Liver (tissue), 9 donors: ENCODE results near the gene MALT1. TPM values are rescaled to one million over a fixed set of nuclear protein-coding genes. Genes with fewer than 3 reads are reported as not detected.
"Not testable (repeated sequence)": the region's sequence is repeated elsewhere in the genome, so short reads cannot be mapped to it uniquely, and the experiment has no call there.

Experiments used
- DNase-seq: peaks from one replicate; pipeline ENCODE4 v3.0.0-alpha.2; 2017; ENCODE audit warnings: low spot score
- H3K27ac ChIP-seq, 2 donors: one replicate each; pipeline ENCODE4 v1.7.0; 2013; ENCODE audit warnings: inconsistent platforms in 2 of 2, low read length in 2 of 2, control low read depth in 1 of 2, low read depth in 1 of 2, mild to moderate bottlenecking in 1 of 2
- H3K27me3 ChIP-seq, 4 donors: one replicate each; pipeline versions ENCODE4 v1.6.1 to v1.7.0; 2013; ENCODE audit warnings: low read length in 3 of 4, inconsistent platforms in 1 of 4, mild to moderate bottlenecking in 1 of 4, moderate library complexity in 1 of 4; ENCODE audit not compliant: control insufficient read depth in 4 of 4, insufficient read depth in 4 of 4
- H3K36me3 ChIP-seq, 4 donors: one replicate each; pipeline versions ENCODE4 v1.6.1 to v1.7.0; 2013; ENCODE audit warnings: low read length in 3 of 4, mild to moderate bottlenecking in 3 of 4, low read depth in 1 of 4, moderate library complexity in 1 of 4; ENCODE audit not compliant: control insufficient read depth in 4 of 4, insufficient read depth in 3 of 4
- H3K4me1 ChIP-seq, 4 donors: one replicate each; pipeline versions ENCODE4 v1.6.1 to v1.7.0; 2013; ENCODE audit warnings: low read length in 3 of 4, mild to moderate bottlenecking in 3 of 4, moderate library complexity in 1 of 4; ENCODE audit not compliant: control insufficient read depth in 4 of 4, insufficient read depth in 4 of 4
- H3K4me3 ChIP-seq, 3 donors: one replicate each; pipeline versions ENCODE4 v1.6.1 to v1.7.0; 2013; ENCODE audit warnings: low read length in 3 of 3, control low read depth in 1 of 3, low read depth in 1 of 3, mild to moderate bottlenecking in 1 of 3
- H3K9ac ChIP-seq, 2 donors: one replicate each; pipeline ENCODE4 v1.7.0; 2013; ENCODE audit warnings: low read length in 2 of 2, mild to moderate bottlenecking in 2 of 2, moderate library complexity in 2 of 2, control low read depth in 1 of 2, low read depth in 1 of 2
- H3K9me3 ChIP-seq, 4 donors: one replicate each; pipeline versions ENCODE4 v1.6.1 to v1.7.0; 2013; ENCODE audit warnings: low read length in 3 of 4; ENCODE audit not compliant: control insufficient read depth in 4 of 4
- ATF3 ChIP-seq: IDR thresholded peaks from 2 replicates; pipeline ENCODE4 v1.6.1; 2016; ENCODE audit warnings: antibody characterized with exemption
- CTCF ChIP-seq: fragments of 150-350 bp; IDR thresholded peaks from 2 replicates; pipeline ENCODE4 v1.5.1; 2017; ENCODE audit warnings: improper control_type of control experiment, low read depth, low read length; ENCODE audit not compliant: missing input control
- EGR1 ChIP-seq, 2 donors: IDR thresholded peaks; 2 replicates each; pipeline ENCODE4 v1.6.1; 2016 to 2018; ENCODE audit warnings: antibody characterized with exemption in 2 of 2, low read depth in 2 of 2
- FOXA2 ChIP-seq: IDR thresholded peaks from 2 replicates; pipeline ENCODE4 v1.6.1; 2016; ENCODE audit warnings: antibody characterized with exemption
- GABPA ChIP-seq, 2 donors: IDR thresholded peaks in 1 of 2; conservative IDR thresholded peaks in 1 of 2; 2 replicates each; pipeline ENCODE4 v1.6.1; 2016; ENCODE audit warnings: antibody characterized with exemption in 2 of 2, mild to moderate bottlenecking in 1 of 2, moderate library complexity in 1 of 2
- HNF4A ChIP-seq, 2 donors: conservative IDR thresholded peaks; 2 replicates each; pipeline ENCODE4 v1.6.1; 2016; ENCODE audit warnings: antibody characterized with exemption in 2 of 2, mild to moderate bottlenecking in 2 of 2
- HNF4G ChIP-seq: IDR thresholded peaks from 2 replicates; pipeline ENCODE4 v1.6.1; 2016; ENCODE audit warnings: antibody characterized with exemption
- MAX ChIP-seq: IDR thresholded peaks from 2 replicates; pipeline ENCODE4 v1.6.1; 2016; ENCODE audit warnings: antibody characterized with exemption
- NR2F2 ChIP-seq: IDR thresholded peaks from 2 replicates; pipeline ENCODE4 v1.6.1; 2016; ENCODE audit warnings: antibody characterized with exemption
- RAD21 ChIP-seq, 2 donors: IDR thresholded peaks; 2 replicates each; pipeline ENCODE4 v1.6.1; 2016; ENCODE audit warnings: antibody characterized with exemption in 2 of 2, mild to moderate bottlenecking in 2 of 2
- REST ChIP-seq: IDR thresholded peaks from 2 replicates; pipeline ENCODE4 v1.6.1; 2016; ENCODE audit warnings: antibody characterized with exemption, mild to moderate bottlenecking
- RXRA ChIP-seq, 2 donors: IDR thresholded peaks; 2 replicates each; pipeline ENCODE4 v1.6.1; 2017 to 2018; ENCODE audit warnings: antibody characterized with exemption in 2 of 2, mild to moderate bottlenecking in 1 of 2
- SP1 ChIP-seq: IDR thresholded peaks from 2 replicates; pipeline ENCODE4 v1.6.1; 2018; ENCODE audit warnings: antibody characterized with exemption, mild to moderate bottlenecking
- YY1 ChIP-seq: IDR thresholded peaks from 2 replicates; pipeline ENCODE4 v1.6.1; 2016; ENCODE audit warnings: antibody characterized with exemption, mild to moderate bottlenecking
- ZBTB33 ChIP-seq: IDR thresholded peaks from 2 replicates; pipeline ENCODE4 v1.6.1; 2016; ENCODE audit warnings: antibody characterized with exemption
- WGBS: extraction: QIAGEN DNeasy Blood & Tissue Kit; methylation state at CpG from one replicate; pipeline ENCODE4 v1.1.7; 2013; 5-methylcytosine and 5-hydroxymethylcytosine counted together
- polyA plus RNA-seq, 2 donors: library from polyadenylated mRNA; stranded (reverse) in 1 of 2; unstranded in 1 of 2; fragments of 200-250 nt in 1 of 2; fragments of >200 nt in 1 of 2; fragmentation: Nextera tagmentation in 1 of 2; extraction: Ambion mirVana in 1 of 2; gene quantifications; one replicate each; pipeline versions ENCODE4 v1.2.1 to v1.2.3, GENCODE V29; 2013 to 2015
- total RNA-seq, 2 donors: library from RNA; depleted of rRNA; stranded (reverse); fragments of >200 nt; gene quantifications; one replicate each; pipeline ENCODE4 v1.2.3, GENCODE V29; 2014
- donor health status: healthy.
- donor health status: healthy.
- donor health status: healthy.
- donor health status: healthy.
- donor health status: healthy.

Gene MALT1
- total and polyA plus RNA-seq, 4 donors: 3.1 to 27.3 (median 6.4) TPM

GRCh38 chr18:58776084-58776483 lies 104.8 kb downstream of the MALT1 start:
- TF ChIP-seq ATF3 (no peak), RXRA (IDR thresholded peaks at IDR 0.05) (no peak), GABPA (IDR thresholded peaks at IDR 0.05 in 1 of 2, conservative IDR thresholded peaks at IDR 0.05 in 1 of 2) (no peak), SP1 (no peak), HNF4A (conservative IDR thresholded peaks at IDR 0.05) (no peak), FOXA2 (no peak), RAD21 (IDR thresholded peaks at IDR 0.05) (no peak), REST (no peak)
- H3K4me1 ChIP-seq: no peaks in the 10 kb centered on the region
- no peak overlapping the region for H3K9ac ChIP-seq
- H3K27ac ChIP-seq: no peak overlapping the region
- 79% methylated on average over 3 of the region's 3 CpGs for WGBS
- H3K27me3 ChIP-seq: no peaks in the 10 kb centered on the region
- no peak for DNase-seq
- no peaks in the 10 kb centered on the region for H3K36me3 ChIP-seq
- no peak overlapping the region for H3K4me3 ChIP-seq
- no peaks in the 10 kb centered on the region for H3K9me3 ChIP-seq

GRCh38 chr18:58776541-58776940 lies 105.3 kb downstream of the MALT1 start:
- H3K27me3 ChIP-seq, H3K9ac ChIP-seq, H3K36me3 ChIP-seq, H3K9me3 ChIP-seq, H3K27ac ChIP-seq, H3K4me1 ChIP-seq, H3K4me3 ChIP-seq, DNase-seq: not testable (repeated sequence)
- 80% methylated on average over 4 of the region's 4 CpGs for WGBS

- TF ChIP-seq NR2F2 (no peak), RAD21 (IDR thresholded peaks at IDR 0.05) (no peak)
- H3K4me1 ChIP-seq: no peaks in the 10 kb centered on the region
- H3K27ac ChIP-seq: no peak overlapping the region
- H3K36me3 ChIP-seq: no peaks in the 10 kb centered on the region
- 75% methylated on average over 4 of the region's 4 CpGs for WGBS
- no peaks in the 10 kb centered on the region for H3K27me3 ChIP-seq
- no peak overlapping the region for H3K4me3 ChIP-seq
- no peak overlapping the region for H3K9ac ChIP-seq
- H3K9me3 ChIP-seq: no peaks in the 10 kb centered on the region
- DNase-seq: no peak
Observed at GRCh38 chr18:58777471-58777870, 106.2 kb downstream of the MALT1 start.

- H3K4me3 ChIP-seq: no peak overlapping the region
- no peaks in the 10 kb centered on the region for H3K27me3 ChIP-seq
- no peak for DNase-seq
- H3K9me3 ChIP-seq: no peaks in the 10 kb centered on the region
- H3K36me3 ChIP-seq: no peaks in the 10 kb centered on the region
- no peak overlapping the region for H3K27ac ChIP-seq
- WGBS: 73% methylated on average over 6 of the region's 6 CpGs
- H3K9ac ChIP-seq: no peak overlapping the region
- H3K4me1 ChIP-seq: no peaks in the 10 kb centered on the region
- TF ChIP-seq MAX (no peak), HNF4G (no peak), FOXA2 (no peak), EGR1 (IDR thresholded peaks at IDR 0.05; ENCODE audit: low read depth in 2 of 2) (no peak), RXRA (IDR thresholded peaks at IDR 0.05) (no peak), CTCF (no peak), RAD21 (IDR thresholded peaks at IDR 0.05) (no peak), YY1 (no peak), ZBTB33 (no peak), HNF4A (conservative IDR thresholded peaks at IDR 0.05) (no peak)
Observed at GRCh38 chr18:58779529-58779928, 108.3 kb downstream of the MALT1 start.
